ENCODE data around the gene RRAGC. TPM values are rescaled to one million over a fixed set of nuclear protein-coding genes. Genes with fewer than 3 reads are reported as not detected.

The RRAGC gene, protein sequence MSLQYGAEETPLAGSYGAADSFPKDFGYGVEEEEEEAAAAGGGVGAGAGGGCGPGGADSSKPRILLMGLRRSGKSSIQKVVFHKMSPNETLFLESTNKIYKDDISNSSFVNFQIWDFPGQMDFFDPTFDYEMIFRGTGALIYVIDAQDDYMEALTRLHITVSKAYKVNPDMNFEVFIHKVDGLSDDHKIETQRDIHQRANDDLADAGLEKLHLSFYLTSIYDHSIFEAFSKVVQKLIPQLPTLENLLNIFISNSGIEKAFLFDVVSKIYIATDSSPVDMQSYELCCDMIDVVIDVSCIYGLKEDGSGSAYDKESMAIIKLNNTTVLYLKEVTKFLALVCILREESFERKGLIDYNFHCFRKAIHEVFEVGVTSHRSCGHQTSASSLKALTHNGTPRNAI
- total RNA-seq: 10 to 100 TPM in 3 of 4 donors, 1 to 10 TPM in 1; 7.2 to 29.5 (median 20.4) TPM

DNA sequence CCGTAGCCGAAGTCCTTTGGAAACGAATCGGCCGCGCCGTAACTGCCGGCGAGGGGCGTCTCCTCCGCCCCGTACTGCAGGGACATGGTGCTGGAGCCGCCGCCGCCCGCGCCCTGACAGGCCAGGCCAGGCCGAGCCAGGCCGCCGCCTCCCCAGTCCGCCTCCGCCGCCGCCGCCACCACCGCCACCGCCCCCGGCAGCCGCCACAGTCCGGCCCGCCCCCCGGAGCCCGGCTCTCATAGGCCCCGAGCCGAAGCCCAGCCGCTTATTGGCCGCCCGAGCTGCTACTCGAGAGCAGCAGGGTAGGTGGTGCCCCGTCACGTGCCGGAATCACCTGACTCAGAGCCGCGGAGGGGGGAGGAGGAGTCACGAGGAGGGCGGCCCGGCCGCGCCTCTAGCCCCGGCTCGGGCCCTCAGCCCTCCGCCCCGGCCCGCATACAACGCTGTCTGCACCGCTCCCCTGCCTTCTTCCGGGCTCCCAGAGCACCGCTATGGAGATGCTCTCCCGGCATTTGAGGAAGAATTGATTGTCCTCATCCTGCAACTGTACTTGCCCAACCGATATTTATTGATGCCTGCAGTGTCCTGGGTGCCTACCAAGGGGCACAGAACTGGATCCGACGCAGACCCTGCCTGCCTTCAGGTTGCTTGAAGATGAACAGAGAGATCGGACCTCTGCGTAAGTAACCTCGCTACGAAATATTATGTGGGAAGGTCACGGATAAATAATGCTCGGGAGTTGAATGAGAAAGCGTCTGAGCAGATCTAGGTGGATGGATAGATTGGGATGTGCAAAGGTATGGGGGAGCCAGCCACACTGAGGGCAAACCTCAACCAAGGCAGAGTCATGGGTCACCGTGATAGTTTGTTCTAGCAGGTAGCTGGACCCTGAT, at the start of gene RRAGC:
TSS of gene RRAGC (minus strand) at position 212 of the 893 bp plus-strand sequence. CDS start at position 86, 126 bp downstream.
- Histone ChIP-seq H3K4me1 (peaks cover 0 to 4% of the 10 kb centered on the region in 2 donors), H3K27me3 (no peaks in the 10 kb centered on the region), H3K36me3 (no peaks in the 10 kb centered on the region), H3K27ac (peak within 1 kb of the TSS; percentile 83 to 89), H3K9me3 (no peaks in the 10 kb centered on the region), H3K4me3 (peak within 1 kb of the TSS; percentile 87 to 99)
- TF ChIP-seq, protein P1, sequence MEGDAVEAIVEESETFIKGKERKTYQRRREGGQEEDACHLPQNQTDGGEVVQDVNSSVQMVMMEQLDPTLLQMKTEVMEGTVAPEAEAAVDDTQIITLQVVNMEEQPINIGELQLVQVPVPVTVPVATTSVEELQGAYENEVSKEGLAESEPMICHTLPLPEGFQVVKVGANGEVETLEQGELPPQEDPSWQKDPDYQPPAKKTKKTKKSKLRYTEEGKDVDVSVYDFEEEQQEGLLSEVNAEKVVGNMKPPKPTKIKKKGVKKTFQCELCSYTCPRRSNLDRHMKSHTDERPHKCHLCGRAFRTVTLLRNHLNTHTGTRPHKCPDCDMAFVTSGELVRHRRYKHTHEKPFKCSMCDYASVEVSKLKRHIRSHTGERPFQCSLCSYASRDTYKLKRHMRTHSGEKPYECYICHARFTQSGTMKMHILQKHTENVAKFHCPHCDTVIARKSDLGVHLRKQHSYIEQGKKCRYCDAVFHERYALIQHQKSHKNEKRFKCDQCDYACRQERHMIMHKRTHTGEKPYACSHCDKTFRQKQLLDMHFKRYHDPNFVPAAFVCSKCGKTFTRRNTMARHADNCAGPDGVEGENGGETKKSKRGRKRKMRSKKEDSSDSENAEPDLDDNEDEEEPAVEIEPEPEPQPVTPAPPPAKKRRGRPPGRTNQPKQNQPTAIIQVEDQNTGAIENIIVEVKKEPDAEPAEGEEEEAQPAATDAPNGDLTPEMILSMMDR (IDR thresholded peaks at IDR 0.05): no peak
- peak; percentile 64 to 67 for TF ChIP-seq POLR2A (IDR thresholded peaks at IDR 0.05)
- intact Hi-C loops (cut with DNase I; ENCODE audit: low total_unique reads): no loop called here
- peak; percentile 99 for DNase-seq

DNA sequence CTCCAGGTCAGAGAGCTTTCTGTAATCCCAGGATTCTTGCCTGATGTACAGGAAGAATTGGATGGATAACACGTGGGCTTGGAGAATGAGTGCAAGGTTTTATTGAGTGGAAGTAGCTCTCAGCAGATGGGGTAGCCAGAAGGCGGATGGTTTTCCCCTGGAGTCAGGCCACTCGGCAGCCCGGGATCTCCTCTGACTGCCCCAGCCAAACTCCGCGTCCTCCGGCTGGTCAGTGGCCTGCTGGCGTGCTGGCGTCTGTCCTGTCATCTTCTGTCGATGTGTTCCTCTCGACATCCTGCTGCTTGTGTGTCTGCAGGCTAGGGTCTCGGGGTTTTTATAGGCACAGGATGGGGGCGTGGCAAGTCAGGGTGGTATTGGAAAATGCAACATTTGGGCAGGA, 49.2 kb upstream of the RRAGC start:
- Histone ChIP-seq H3K27me3 (no peaks in the 10 kb centered on the region), H3K27ac (no peak overlapping the region), H3K4me3 (no peak overlapping the region), H3K9me3 (no peaks in the 10 kb centered on the region), H3K4me1 (no peaks in the 10 kb centered on the region), H3K36me3 (no peaks in the 10 kb centered on the region)
- no peak for TF ChIP-seq POLR2A (IDR thresholded peaks at IDR 0.05)
- TF ChIP-seq, protein P1 (IDR thresholded peaks at IDR 0.05): no peak
- DNase-seq: no peak
- intact Hi-C loops (cut with DNase I; ENCODE audit: low total_unique reads): no loop called here

- Histone ChIP-seq H3K4me1 (no peaks in the 10 kb centered on the region), H3K4me3 (no peak overlapping the region), H3K27ac (no peak overlapping the region), H3K9me3 (no peaks in the 10 kb centered on the region), H3K27me3 (no peaks in the 10 kb centered on the region), H3K36me3 (no peaks in the 10 kb centered on the region)
- TF ChIP-seq, protein P1 (IDR thresholded peaks at IDR 0.05): no peak
- TF ChIP-seq POLR2A (IDR thresholded peaks at IDR 0.05): no peak
- intact Hi-C loops (cut with DNase I; ENCODE audit: low total_unique reads): no loop called here
- no peak for DNase-seq
Measured at GRCh38 chr1:38905985-38906384, 46.4 kb upstream of the RRAGC start.

DNA sequence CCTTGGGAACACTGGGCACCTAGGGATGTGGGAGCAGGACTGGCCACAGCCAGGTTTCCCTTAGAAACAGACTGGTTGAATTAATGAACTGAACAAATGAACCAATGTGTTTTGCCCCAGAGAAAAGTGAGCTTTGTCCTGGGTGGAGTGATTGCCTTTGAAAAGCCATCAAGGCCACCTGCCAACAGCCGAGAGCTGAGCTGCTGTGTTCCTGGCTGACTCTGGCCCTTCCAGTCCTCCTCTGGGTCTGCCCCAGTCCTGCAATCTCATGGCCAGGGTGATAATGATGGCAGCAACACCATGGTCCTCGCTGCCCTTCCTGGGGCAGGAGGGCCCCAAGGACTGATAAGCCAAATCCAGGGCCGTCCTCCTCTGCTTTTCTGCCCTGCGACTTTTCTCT, 40.0 kb upstream of the RRAGC start:
- H3K9me3 ChIP-seq: no peaks in the 10 kb centered on the region
- DNase-seq: no peak
- no peak for TF ChIP-seq POLR2A (IDR thresholded peaks at IDR 0.05)
- TF ChIP-seq, protein P1 (IDR thresholded peaks at IDR 0.05): no peak
- no peaks in the 10 kb centered on the region for H3K27me3 ChIP-seq
- no peak overlapping the region for H3K4me3 ChIP-seq
- no peaks in the 10 kb centered on the region for H3K36me3 ChIP-seq
- intact Hi-C loops (cut with DNase I; ENCODE audit: low total_unique reads): no loop called here
- H3K27ac ChIP-seq: no peak overlapping the region
- H3K4me1 ChIP-seq: no peaks in the 10 kb centered on the region

Measured in uterus (tissue), 4 donors.